GM12878 (cell line): ENCODE measurements around the gene CSAD. TPM values are rescaled to one million over a fixed set of nuclear protein-coding genes. Genes with fewer than 3 reads are reported as not detected.

Experiments
- ATF2 ChIP-seq: IDR thresholded peaks from 2 replicates; pipeline ENCODE4 v1.6.1; 2012; ENCODE audit warnings: low read length, inconsistent platforms
- BCL3 ChIP-seq: IDR thresholded peaks from 2 replicates; pipeline ENCODE4 v1.6.1; 2011; ENCODE audit warnings: borderline replicate concordance, low read depth, mild to moderate bottlenecking, moderate library complexity, low read length; ENCODE audit not compliant: insufficient read depth, poor library complexity, severe bottlenecking
- CBX3 ChIP-seq: fragments of 200-600 bp; sonication (generic); IDR thresholded peaks from 2 replicates; pipeline ENCODE4 v1.6.1; 2016; ENCODE audit warnings: low read depth, borderline replicate concordance
- EED ChIP-seq: sonication (generic); IDR thresholded peaks from 2 replicates; pipeline ENCODE4 v1.6.1; 2016; ENCODE audit warnings: antibody characterized with exemption, low read depth
- ELK1 ChIP-seq: IDR thresholded peaks from 2 replicates; pipeline ENCODE4 v1.6.1; 2012; ENCODE audit warnings: low read depth, low read length, improper control_type of control experiment
- EP300 ChIP-seq, 2 experiments: fragments of 150-350 bp in 1 of 2; IDR thresholded peaks; 2 replicates each; pipeline ENCODE4 v1.6.1; 2011 to 2012; ENCODE audit warnings: low read depth in 2 of 2, low read length in 2 of 2, borderline replicate concordance in 1 of 2, improper control_type of control experiment in 1 of 2, inconsistent platforms in 1 of 2; ENCODE audit not compliant: control insufficient read depth in 1 of 2
- EZH2 ChIP-seq: IDR thresholded peaks from 2 replicates; pipeline ENCODE4 v1.6.1; 2012; ENCODE audit warnings: low read depth, mild to moderate bottlenecking, control low read depth, inconsistent platforms, low read length, borderline replicate concordance; ENCODE audit not compliant: control insufficient read depth
- FOS ChIP-seq: IDR thresholded peaks from 3 replicates; pipeline ENCODE4 v1.6.1; 2011; ENCODE audit warnings: borderline replicate concordance; ENCODE audit not compliant: insufficient read length; ENCODE audit errors: extremely low read depth
- HDAC6 ChIP-seq: fragments of 200-600 bp; sonication (generic); IDR thresholded peaks from one replicate; pipeline ENCODE4 v1.8.0; 2017; ENCODE audit warnings: antibody characterized with exemption; ENCODE audit not compliant: unreplicated experiment
- IRF3 ChIP-seq: fragments of 450-650 bp; IDR thresholded peaks from 2 replicates; pipeline ENCODE4 v1.6.1; 2014; ENCODE audit warnings: mild to moderate bottlenecking
- KLF5 ChIP-seq: fragments of 450-650 bp; IDR thresholded peaks from 2 replicates; pipeline ENCODE4 v1.6.1; 2014; ENCODE audit warnings: mild to moderate bottlenecking; ENCODE audit not compliant: partially characterized antibody
- MEF2A ChIP-seq: IDR thresholded peaks from 2 replicates; pipeline ENCODE4 v1.6.1; 2011; ENCODE audit warnings: low read depth, mild to moderate bottlenecking, low read length, moderate library complexity; ENCODE audit not compliant: insufficient read depth
- MEF2B ChIP-seq: fragments of 450-650 bp; IDR thresholded peaks from 2 replicates; pipeline ENCODE4 v1.6.1; 2018; ENCODE audit warnings: mild to moderate bottlenecking, moderate library complexity; ENCODE audit not compliant: partially characterized antibody, poor library complexity, severe bottlenecking
- MTA3 ChIP-seq: IDR thresholded peaks from 2 replicates; pipeline ENCODE4 v1.6.1; 2012; ENCODE audit warnings: low read length, inconsistent platforms, borderline replicate concordance
- NFXL1 ChIP-seq: fragments of 450-650 bp; IDR thresholded peaks from 2 replicates; pipeline ENCODE4 v1.6.1; 2017; ENCODE audit warnings: antibody characterized with exemption, mild to moderate bottlenecking, borderline replicate concordance
- PAX8 ChIP-seq: fragments of 450-650 bp; IDR thresholded peaks from 2 replicates; pipeline ENCODE4 v1.6.1; 2017; ENCODE audit warnings: mild to moderate bottlenecking, moderate library complexity
- POLR2AphosphoS2 ChIP-seq: IDR thresholded peaks from 2 replicates; pipeline ENCODE4 v1.6.1; 2011; ENCODE audit warnings: low read depth, mild to moderate bottlenecking, low read length, improper control_type of control experiment, moderate library complexity
- POU2F2 ChIP-seq: IDR thresholded peaks from 3 replicates; pipeline ENCODE4 v1.6.1; 2011; ENCODE audit warnings: low read depth, mild to moderate bottlenecking, low read length, borderline replicate concordance
- RB1 ChIP-seq: fragments of 450-650 bp; formaldehyde crosslinking; IDR thresholded peaks from 2 replicates; pipeline ENCODE4 v1.6.1; 2017; ENCODE audit warnings: mild to moderate bottlenecking, borderline replicate concordance
- RBBP5 ChIP-seq: fragments of 200-600 bp; sonication (generic); conservative IDR thresholded peaks from 2 replicates; pipeline ENCODE4 v1.6.1; 2016
- RUNX3 ChIP-seq: IDR thresholded peaks from 2 replicates; pipeline ENCODE4 v1.6.1; 2012; ENCODE audit warnings: low read length, inconsistent platforms
- SMAD1 ChIP-seq: fragments of 450-650 bp; IDR thresholded peaks from 2 replicates; pipeline ENCODE4 v1.6.1; 2018; ENCODE audit warnings: mild to moderate bottlenecking, low read depth; ENCODE audit not compliant: partially characterized antibody
- SPI1 ChIP-seq: IDR thresholded peaks from 2 replicates; pipeline ENCODE4 v1.6.1; 2011; ENCODE audit warnings: low read depth, mild to moderate bottlenecking, low read length, moderate library complexity, borderline replicate concordance; ENCODE audit not compliant: insufficient read depth
- SREBF1 ChIP-seq: IDR thresholded peaks from 2 replicates; pipeline ENCODE4 v1.6.1; 2012; ENCODE audit warnings: mild to moderate bottlenecking, low read length
- ZNF217 ChIP-seq: fragments of 450-650 bp; IDR thresholded peaks from 2 replicates; pipeline ENCODE4 v1.6.1; 2017; ENCODE audit warnings: antibody characterized with exemption, mild to moderate bottlenecking
- ZNF274 ChIP-seq: IDR thresholded peaks from one replicate; pipeline ENCODE4 v1.8.0; 2011; ENCODE audit not compliant: insufficient read length, insufficient read depth
- polyA plus RNA-seq, 11 experiments: library from polyadenylated mRNA; depleted of rRNA in 4 of 11; unstranded in 6 of 11; stranded (reverse) in 5 of 11; fragments of >200 nt; fragmentation: Nextera tagmentation in 4 of 11; fragmentation: Illumina TruSeq in 1 of 11; extraction: Ambion mirVana in 4 of 11; extraction: Trizol in 1 of 11; gene quantifications; 1 replicate in 1 of 11; 2 replicates in 10 of 11; pipeline versions ENCODE4 v1.2.1 to v1.2.3, GENCODE V29; 2011 to 2016; ENCODE audit warnings: inconsistent platforms in 2 of 11, missing spikeins in 2 of 11, low read depth in 1 of 11
- total RNA-seq, 4 experiments: library from RNA; depleted of rRNA in 3 of 4; stranded (reverse); fragments of >200 nt in 3 of 4; fragmentation: Illumina TruSeq in 1 of 4; extraction: Trizol in 1 of 4; gene quantifications; 2 replicates each; pipeline versions ENCODE4 v1.2.1 to v1.2.3, GENCODE V29; 2013 to 2021

CSAD gene
- total and polyA plus RNA-seq, 10 of the 15 experiments (the other 5 are each of a cell fraction or from before 2014, with no cell fraction given), result 1.1 to 20.4 (median 6.2) TPM

- TF ChIP-seq BCL3, result peak; percentile 15
- TF ChIP-seq POU2F2, result peak; percentile 69; the same call in 1 of the 3 replicates
- peak; percentile 80 for TF ChIP-seq KLF5
- TF ChIP-seq ELK1, result peak; percentile 84
- TF ChIP-seq FOS, result no peak
- TF ChIP-seq MTA3, result no peak
- TF ChIP-seq POLR2AphosphoS2, result no peak
- TF ChIP-seq MEF2B, result peak; percentile 26
- TF ChIP-seq SPI1, result peak; percentile 65; the same call in 1 of the 2 replicates
- no peak for TF ChIP-seq RB1
- no peak for TF ChIP-seq SMAD1
- TF ChIP-seq PAX8, result no peak
- TF ChIP-seq HDAC6, result no peak
- no peak for TF ChIP-seq EED
- no peak for TF ChIP-seq EZH2
- peak; percentile 52; the same call in 1 of the 2 replicates for TF ChIP-seq SREBF1
- no peak for TF ChIP-seq EP300 (IDR thresholded peaks at IDR 0.05; ENCODE audit: borderline replicate concordance in 1 of 2, control insufficient read depth in 1 of 2, low read depth in 2 of 2, low read length in 2 of 2)
- no peak for TF ChIP-seq ZNF274
- no peak for TF ChIP-seq RBBP5
- TF ChIP-seq MEF2A, result no peak
- no peak; the same call in 1 of the 2 replicates for TF ChIP-seq RUNX3
- TF ChIP-seq CBX3, result no peak
- TF ChIP-seq ATF2, result no peak
- TF ChIP-seq ZNF217, result no peak; the same call in 1 of the 2 replicates
- TF ChIP-seq NFXL1, result 0 out of 2 replicates have a peak, but pooled peaks have one; percentile 79
- no peak; the same call in 1 of the 2 replicates for TF ChIP-seq IRF3
These were observed at the start of gene CSAD, which contains the start of gene ZNF740 (continued) for GRCh38 chr12:53180220-53180930.
